COR-L47 (cell line): ENCODE results near the gene MLXIPL.
A peak's percentile ranks its signal among the peaks of the same experiment; 100 is the strongest.
"Not testable (repeated sequence)": the region's sequence is repeated elsewhere in the genome, so short reads cannot be mapped to it uniquely, and the experiment has no call there.

Experiments
- DNase-seq: peaks from one replicate; lab custom pipeline; 2025; lab: John Stamatoyannopoulos, UW

The MLXIPL gene

DNA sequence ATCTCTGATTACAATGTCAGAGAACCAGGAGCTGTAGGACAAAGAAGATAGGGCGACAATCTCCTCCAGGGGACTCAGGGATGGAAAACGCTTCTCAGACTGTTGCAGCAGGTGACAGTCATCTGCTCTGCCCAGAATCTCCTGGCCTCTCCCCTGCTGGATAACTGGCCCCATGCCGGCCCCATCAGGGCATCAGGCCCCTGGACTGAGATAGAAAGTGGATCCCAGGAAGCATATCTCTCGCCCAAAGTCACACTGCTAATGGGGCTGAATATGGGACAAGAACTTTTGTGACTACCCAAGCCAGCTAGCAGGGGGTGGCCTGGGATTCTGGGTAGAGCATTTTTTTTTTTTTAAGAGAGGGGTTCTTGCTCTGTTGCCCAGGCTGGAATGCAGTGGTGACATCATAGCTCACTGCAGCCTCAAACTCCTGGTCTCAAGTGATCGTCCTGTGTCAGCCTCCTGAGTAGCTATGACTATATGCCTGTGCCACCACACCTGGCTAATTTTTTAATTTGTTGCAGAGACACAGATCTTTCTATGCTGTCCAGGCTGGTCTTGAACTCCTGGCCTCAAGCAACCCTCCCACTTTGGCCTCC, 20.5 kb upstream of the MLXIPL start:
- DNase-seq = no peak

GRCh38 chr7:73642834-73643233, 18.5 kb upstream of the MLXIPL start:
- DNase-seq = no peak

GRCh38 chr7:73638911-73639310, 14.6 kb upstream of the MLXIPL start:
- DNase-seq = no peak

DNA sequence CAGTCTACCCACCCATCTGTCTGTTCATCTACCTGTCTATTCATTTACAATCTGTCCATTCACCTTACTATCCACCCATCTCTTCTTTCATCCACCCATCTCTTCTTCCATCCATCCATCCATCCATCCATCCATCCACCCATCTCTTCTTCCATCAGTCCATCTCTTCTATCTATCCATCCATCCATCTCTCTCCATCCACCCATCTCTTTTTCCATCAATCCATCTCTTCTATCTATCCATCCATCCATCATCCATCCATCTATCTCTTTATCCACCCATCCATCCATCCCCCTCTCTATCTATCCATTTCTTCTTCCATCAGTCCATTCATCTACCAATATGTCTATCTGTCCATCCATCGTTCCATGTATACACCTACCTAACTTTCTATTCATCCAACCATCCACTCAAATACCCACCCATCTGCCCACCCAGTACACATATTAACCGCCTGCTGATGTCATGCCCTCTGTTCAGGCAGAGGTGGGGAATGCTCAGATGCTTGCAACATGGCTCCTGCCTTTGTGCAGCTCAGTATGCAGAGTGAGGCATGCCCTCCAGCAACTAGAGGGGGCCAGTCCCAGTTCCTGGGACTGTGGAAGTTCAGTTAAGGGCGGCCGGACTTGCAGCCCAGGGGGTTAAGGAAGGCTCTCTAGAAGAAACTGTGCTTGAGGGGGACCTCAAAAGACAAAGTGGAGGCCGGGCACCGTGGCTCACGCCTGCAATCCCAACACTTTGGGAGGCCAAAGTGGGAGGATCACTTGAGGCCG, 11.3 kb upstream of the MLXIPL start:
- no peak for DNase-seq

DNA sequence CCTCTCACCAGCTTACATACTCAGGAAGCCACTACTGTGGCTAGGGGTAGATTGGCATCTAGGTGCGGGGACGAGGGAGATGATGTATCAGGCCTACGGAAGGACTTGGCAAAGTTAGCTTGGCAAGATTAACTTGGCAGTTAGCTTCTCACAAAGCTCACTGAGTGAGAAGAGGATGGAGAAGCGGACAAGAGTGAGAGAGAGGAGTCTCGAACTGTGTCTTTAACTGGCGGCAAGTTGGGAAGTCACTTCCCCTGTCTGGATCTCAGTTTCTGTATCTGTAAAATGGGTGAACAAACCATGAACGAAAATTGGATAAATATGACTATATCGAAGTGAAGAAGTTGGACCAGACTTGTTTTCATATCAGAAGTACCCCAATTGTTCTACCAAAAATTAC, 9.5 kb upstream of the MLXIPL start:
- DNase-seq = no peak

DNA sequence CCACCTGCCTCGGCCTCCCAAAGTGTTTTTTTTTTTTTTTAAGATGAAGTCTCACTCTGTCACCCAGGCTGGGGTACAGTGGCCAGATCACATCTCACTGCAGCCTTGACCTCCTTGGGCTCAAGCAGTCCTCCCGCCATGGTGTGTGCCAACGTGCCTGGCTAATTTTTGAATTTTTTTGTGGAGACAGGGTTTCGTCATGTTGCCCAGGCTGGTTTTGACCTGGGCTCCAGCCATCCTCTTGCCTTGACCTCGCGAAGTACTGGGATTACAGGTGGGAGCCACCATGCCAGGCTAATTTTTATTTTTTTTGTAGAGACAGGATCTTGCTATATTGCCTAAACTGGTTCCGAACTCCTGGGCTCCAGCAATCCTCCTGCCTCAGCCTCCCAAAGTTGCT, 9.0 kb upstream of the MLXIPL start:
- DNase-seq = no peak

- no peak for DNase-seq
Observed at GRCh38 chr7:73631558-73631957, 7.2 kb upstream of the MLXIPL start.

- no peak for DNase-seq
Observed at GRCh38 chr7:73628504-73628903, 4.2 kb upstream of the MLXIPL start.

DNA sequence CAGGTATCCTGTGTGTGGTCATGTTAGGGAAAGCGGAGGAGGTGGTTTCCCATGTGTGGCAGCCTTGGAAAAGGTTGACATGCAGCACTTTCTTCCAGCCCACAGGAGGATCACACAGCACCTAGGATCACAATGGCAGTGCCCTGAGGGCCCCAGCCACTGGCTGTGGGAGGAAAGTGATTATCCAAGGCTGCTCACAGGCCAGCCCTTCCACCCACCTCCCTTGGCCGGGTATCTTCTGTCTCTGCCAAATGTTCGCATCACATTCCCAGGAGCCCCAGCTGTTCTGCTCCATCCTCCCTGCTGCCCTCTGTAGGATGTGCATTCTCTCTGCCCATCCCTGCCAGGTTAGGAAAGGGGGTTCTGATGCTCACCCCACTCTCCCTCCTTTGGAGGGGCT, 2.5 kb upstream of the MLXIPL start:
- DNase-seq = no peak

GRCh38 chr7:73625276-73625675, 954 bp upstream of the MLXIPL start:
- no peak for DNase-seq

GRCh38 chr7:73624669-73625001, 313 bp upstream of the MLXIPL start:
- no peak for DNase-seq

- DNase-seq = peak; percentile 18
Observed at GRCh38 chr7:73622909-73623797, 1.2 kb downstream of the MLXIPL start.

DNA sequence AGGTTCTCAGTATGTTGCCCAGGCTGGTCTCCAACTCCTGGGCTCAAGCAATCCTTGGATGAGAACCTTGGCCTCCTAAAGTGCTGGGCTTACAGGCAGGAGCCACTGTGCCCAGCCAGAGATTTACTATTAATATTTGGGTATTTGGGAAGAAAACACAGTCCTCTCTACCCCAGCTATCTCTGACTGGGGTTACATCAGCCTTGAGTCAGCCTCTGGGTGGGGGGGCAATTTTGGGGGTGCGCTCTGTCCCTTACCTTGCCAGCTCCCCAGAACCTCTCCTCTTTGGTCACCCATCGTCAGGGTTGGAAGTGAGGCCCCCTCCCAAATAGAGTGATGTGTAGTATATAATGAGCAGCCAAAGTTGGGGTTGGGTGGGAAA, 1.8 kb downstream of the MLXIPL start:
- DNase-seq = no peak

DNA sequence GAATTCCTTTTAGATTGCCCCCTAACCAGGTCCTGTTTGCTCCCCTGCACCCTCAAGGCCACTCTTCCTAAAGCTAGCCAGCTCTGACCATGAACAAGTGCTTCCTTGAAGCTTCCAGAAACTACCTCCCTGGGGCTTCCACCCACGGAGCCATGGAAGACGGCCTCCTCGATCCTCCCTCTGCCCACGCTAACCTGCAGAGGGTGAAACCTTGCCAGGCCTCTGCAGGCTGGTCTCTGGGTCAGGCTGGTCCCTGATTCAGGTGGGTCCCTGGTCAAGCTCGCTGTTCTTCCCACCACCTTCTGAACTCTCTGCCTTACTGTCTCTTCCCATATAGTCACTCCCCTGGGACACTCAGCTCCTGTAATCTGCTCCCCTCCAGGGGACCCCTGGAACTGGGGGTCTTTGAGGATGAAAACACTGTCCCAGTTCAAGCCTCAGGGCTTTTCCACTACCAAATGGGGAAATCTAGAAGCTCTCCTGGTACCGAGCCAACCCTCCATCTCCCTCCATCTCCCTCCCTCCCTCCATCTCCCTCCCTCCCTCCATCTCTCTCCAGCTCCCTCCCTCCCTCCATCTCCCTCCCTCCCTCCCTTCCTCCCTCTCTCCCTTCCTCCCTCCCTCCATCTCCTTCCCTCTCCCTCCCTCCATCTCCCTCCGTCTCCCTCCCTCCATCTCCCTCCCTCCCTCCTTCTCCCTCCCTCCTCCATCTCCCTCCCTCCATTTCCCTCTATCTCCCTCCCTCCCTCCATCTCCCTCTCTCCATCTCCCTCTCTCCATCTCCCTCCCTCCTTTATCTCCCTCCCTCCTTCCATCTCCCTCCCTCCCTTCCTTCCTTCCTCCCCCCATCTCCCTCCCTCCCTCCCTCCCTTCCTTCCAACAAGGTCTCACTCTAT, 2.9 kb downstream of the MLXIPL start:
- DNase-seq = no peak

DNA sequence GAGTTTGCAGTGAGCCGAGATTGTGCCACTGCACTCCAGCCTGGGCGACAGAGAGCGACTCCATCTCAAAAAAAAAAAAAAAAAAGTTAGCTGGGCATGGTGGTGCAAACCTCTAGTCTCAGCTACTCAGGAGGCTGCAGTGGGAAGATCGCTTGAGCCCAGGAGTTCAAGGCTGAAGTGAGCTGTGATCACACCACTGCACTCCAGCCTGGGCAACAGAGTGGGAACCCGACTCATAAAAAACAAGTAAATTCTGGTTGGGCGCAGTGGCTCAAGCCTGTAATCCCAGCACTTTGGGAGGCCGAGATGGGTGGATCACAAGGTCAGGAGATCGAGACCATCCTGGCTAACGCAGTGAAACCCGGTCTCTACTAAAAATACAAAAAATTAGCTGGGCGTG, 4.9 kb downstream of the MLXIPL start:
- DNase-seq = not testable (repeated sequence)

- DNase-seq = no peak
Observed at GRCh38 chr7:73618538-73618937, 5.8 kb downstream of the MLXIPL start.

GRCh38 chr7:73617520-73617919, 6.8 kb downstream of the MLXIPL start:
- DNase-seq = not testable (repeated sequence)

DNA sequence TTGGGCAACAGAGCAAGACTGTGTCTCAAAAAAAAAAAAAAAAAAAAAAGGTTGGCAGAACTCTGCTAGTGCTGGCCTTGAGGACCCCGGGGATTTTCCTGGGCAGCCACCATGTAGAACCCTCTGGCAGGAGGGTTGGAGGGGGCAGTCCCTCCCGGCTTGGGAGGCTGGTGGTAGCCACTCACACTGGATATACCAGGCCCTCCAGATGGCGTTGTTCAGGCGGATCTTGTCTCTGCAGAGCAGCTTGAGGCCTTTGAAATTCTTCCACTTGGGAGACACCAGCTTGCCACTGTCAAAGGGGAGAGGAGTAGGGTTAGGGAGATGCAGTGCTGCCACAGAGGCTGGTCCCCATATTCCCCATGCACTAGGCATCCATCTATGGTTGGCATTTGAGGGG, 8.4 kb downstream of the MLXIPL start:
- DNase-seq = no peak

GRCh38 chr7:73614937-73615336, 9.4 kb downstream of the MLXIPL start:
- DNase-seq = not testable (repeated sequence)

- no peak for DNase-seq
Observed at GRCh38 chr7:73613954-73614735, 10.2 kb downstream of the MLXIPL start.

GRCh38 chr7:73612598-73613269, 11.6 kb downstream of the MLXIPL start:
- DNase-seq = peak; percentile 46
